ENCODE data around the gene PCID2.

The PCID2 gene

GRCh38 chr13:113233101-113233500 lies 24.6 kb upstream of the PCID2 start:
- Histone ChIP-seq H3K4me3 (ENCODE audit: insufficient read depth, low read depth, low read length, poor library complexity, severe bottlenecking) (no peak overlapping the region), H3K36me3 (ENCODE audit: control insufficient read depth, insufficient read depth, low read length) (peaks cover 80% of the 10 kb centered on the region), H3K4me1 (ENCODE audit: control insufficient read depth, insufficient read depth, low read length, poor library complexity, severe bottlenecking) (no peaks in the 10 kb centered on the region), H3K27ac (ENCODE audit: insufficient read depth, low read length, poor library complexity, severe bottlenecking) (no peak overlapping the region), H3K9me3 (ENCODE audit: control insufficient read depth, low read length) (no peaks in the 10 kb centered on the region), H3K27me3 (replicated peaks; ENCODE audit: control insufficient read depth, insufficient read depth, low read length, poor library complexity, severe bottlenecking) (no peaks in the 10 kb centered on the region)
- no peak for DNase-seq

- Histone ChIP-seq H3K9me3 (ENCODE audit: control insufficient read depth, low read length) (no peaks in the 10 kb centered on the region), H3K4me3 (ENCODE audit: insufficient read depth, low read depth, low read length, poor library complexity, severe bottlenecking) (no peak overlapping the region), H3K27me3 (replicated peaks; ENCODE audit: control insufficient read depth, insufficient read depth, low read length, poor library complexity, severe bottlenecking) (no peaks in the 10 kb centered on the region), H3K4me1 (ENCODE audit: control insufficient read depth, insufficient read depth, low read length, poor library complexity, severe bottlenecking) (no peaks in the 10 kb centered on the region), H3K36me3 (ENCODE audit: control insufficient read depth, insufficient read depth, low read length) (peaks cover 79% of the 10 kb centered on the region), H3K27ac (ENCODE audit: insufficient read depth, low read length, poor library complexity, severe bottlenecking) (no peak overlapping the region)
- no peak for DNase-seq
Observed at GRCh38 chr13:113232208-113233003, 23.9 kb upstream of the PCID2 start.

DNA sequence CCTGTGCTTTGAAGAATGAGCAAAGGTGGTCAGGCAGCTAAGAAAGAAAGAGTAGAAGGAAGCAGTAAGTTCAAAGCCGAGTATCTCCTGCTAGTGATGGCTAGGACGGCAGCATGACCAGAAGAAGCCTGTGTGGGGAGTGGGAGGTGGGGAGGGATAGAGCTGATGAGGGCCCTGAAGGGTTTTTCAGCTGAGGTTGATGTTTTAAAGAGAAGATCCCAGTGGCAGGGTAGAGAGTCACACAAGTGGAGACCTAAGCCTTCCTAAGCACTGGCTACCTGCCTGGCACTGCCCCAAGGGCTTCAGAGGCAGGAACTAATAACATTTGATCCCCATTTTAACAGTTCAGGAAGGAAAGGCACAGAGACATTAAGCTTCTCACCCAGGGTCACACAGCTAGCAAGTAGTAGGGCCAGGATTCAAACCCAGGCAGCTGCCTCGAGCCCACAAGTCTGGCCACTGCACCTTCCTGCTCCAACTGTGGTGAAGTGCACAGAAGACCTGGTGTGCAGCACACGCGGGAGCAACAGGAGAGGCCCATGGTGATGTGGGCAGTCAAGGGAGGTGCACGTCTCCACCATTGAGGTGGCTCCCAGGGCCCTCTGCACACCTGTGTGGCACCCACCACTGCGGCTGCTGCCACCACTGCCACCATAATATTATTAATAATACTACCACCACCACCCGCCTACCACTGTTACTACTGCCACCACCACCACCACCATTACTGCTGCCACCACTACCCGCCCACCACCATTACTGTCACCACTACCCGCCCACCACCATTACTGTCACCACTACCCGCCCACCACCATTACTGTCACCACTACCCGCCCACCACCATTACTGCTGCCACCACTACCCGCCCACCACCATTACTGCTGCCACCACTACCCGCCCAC lies 23.1 kb upstream of the PCID2 start:
- peaks cover 79% of the 10 kb centered on the region for H3K36me3 ChIP-seq (ENCODE audit: control insufficient read depth, insufficient read depth, low read length)
- no peak for DNase-seq
- no peak overlapping the region for H3K4me3 ChIP-seq (ENCODE audit: insufficient read depth, low read depth, low read length, poor library complexity, severe bottlenecking)
- H3K9me3 ChIP-seq (ENCODE audit: control insufficient read depth, low read length): no peaks in the 10 kb centered on the region
- no peaks in the 10 kb centered on the region for H3K27me3 ChIP-seq (replicated peaks; ENCODE audit: control insufficient read depth, insufficient read depth, low read length, poor library complexity, severe bottlenecking)
- H3K4me1 ChIP-seq (ENCODE audit: control insufficient read depth, insufficient read depth, low read length, poor library complexity, severe bottlenecking): no peaks in the 10 kb centered on the region
- H3K27ac ChIP-seq (ENCODE audit: insufficient read depth, low read length, poor library complexity, severe bottlenecking): no peak overlapping the region

DNA sequence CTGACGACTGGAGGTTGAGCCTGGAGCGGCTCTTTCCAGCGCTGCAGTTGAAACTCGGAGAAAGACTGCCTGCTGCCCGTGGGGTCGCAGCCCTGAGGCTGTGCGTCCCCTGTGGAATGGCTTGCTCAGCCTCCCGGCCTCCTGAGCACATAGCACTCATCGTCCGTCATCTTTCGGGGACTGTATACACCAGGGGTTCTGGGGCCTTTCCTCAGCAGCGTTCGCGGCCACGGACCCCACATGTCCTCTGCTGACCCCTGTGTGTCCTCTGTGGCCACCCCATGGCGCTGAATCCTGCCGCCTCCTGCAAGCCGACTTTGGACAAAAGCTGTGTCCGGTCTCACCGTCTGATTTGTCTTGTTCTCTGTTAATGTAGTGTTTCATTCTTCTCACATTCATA lies 21.3 kb upstream of the PCID2 start:
- Histone ChIP-seq H3K4me3 (ENCODE audit: insufficient read depth, low read depth, low read length, poor library complexity, severe bottlenecking) (no peak overlapping the region), H3K4me1 (ENCODE audit: control insufficient read depth, insufficient read depth, low read length, poor library complexity, severe bottlenecking) (no peaks in the 10 kb centered on the region), H3K27ac (ENCODE audit: insufficient read depth, low read length, poor library complexity, severe bottlenecking) (no peak overlapping the region), H3K27me3 (replicated peaks; ENCODE audit: control insufficient read depth, insufficient read depth, low read length, poor library complexity, severe bottlenecking) (no peaks in the 10 kb centered on the region), H3K36me3 (ENCODE audit: control insufficient read depth, insufficient read depth, low read length) (peaks cover 86% of the 10 kb centered on the region), H3K9me3 (ENCODE audit: control insufficient read depth, low read length) (no peaks in the 10 kb centered on the region)
- no peak for DNase-seq

- no peak overlapping the region for H3K27ac ChIP-seq (ENCODE audit: insufficient read depth, low read length, poor library complexity, severe bottlenecking)
- H3K4me3 ChIP-seq (ENCODE audit: insufficient read depth, low read depth, low read length, poor library complexity, severe bottlenecking): no peak overlapping the region
- peaks cover 86% of the 10 kb centered on the region for H3K36me3 ChIP-seq (ENCODE audit: control insufficient read depth, insufficient read depth, low read length)
- H3K9me3 ChIP-seq (ENCODE audit: control insufficient read depth, low read length): no peaks in the 10 kb centered on the region
- no peak for DNase-seq
- H3K27me3 ChIP-seq (replicated peaks; ENCODE audit: control insufficient read depth, insufficient read depth, low read length, poor library complexity, severe bottlenecking): no peaks in the 10 kb centered on the region
- no peaks in the 10 kb centered on the region for H3K4me1 ChIP-seq (ENCODE audit: control insufficient read depth, insufficient read depth, low read length, poor library complexity, severe bottlenecking)
Observed at GRCh38 chr13:113229161-113229560, 20.7 kb upstream of the PCID2 start.

- Histone ChIP-seq H3K9me3 (ENCODE audit: control insufficient read depth, low read length) (no peaks in the 10 kb centered on the region), H3K27me3 (replicated peaks; ENCODE audit: control insufficient read depth, insufficient read depth, low read length, poor library complexity, severe bottlenecking) (no peaks in the 10 kb centered on the region), H3K4me3 (ENCODE audit: insufficient read depth, low read depth, low read length, poor library complexity, severe bottlenecking) (no peak overlapping the region), H3K36me3 (ENCODE audit: control insufficient read depth, insufficient read depth, low read length) (peaks cover 68% of the 10 kb centered on the region), H3K4me1 (ENCODE audit: control insufficient read depth, insufficient read depth, low read length, poor library complexity, severe bottlenecking) (no peaks in the 10 kb centered on the region), H3K27ac (ENCODE audit: insufficient read depth, low read length, poor library complexity, severe bottlenecking) (no peak overlapping the region)
- no peak for DNase-seq
Observed at GRCh38 chr13:113226873-113227450, 18.5 kb upstream of the PCID2 start.

GRCh38 chr13:113225515-113225914 lies 17.0 kb upstream of the PCID2 start:
- no peaks in the 10 kb centered on the region for H3K4me1 ChIP-seq (ENCODE audit: control insufficient read depth, insufficient read depth, low read length, poor library complexity, severe bottlenecking)
- H3K4me3 ChIP-seq (ENCODE audit: insufficient read depth, low read depth, low read length, poor library complexity, severe bottlenecking): no peak overlapping the region
- H3K9me3 ChIP-seq (ENCODE audit: control insufficient read depth, low read length): no peaks in the 10 kb centered on the region
- peaks cover 65% of the 10 kb centered on the region for H3K36me3 ChIP-seq (ENCODE audit: control insufficient read depth, insufficient read depth, low read length)
- H3K27ac ChIP-seq (ENCODE audit: insufficient read depth, low read length, poor library complexity, severe bottlenecking): no peak overlapping the region
- DNase-seq: no peak
- H3K27me3 ChIP-seq (replicated peaks; ENCODE audit: control insufficient read depth, insufficient read depth, low read length, poor library complexity, severe bottlenecking): no peaks in the 10 kb centered on the region

DNA sequence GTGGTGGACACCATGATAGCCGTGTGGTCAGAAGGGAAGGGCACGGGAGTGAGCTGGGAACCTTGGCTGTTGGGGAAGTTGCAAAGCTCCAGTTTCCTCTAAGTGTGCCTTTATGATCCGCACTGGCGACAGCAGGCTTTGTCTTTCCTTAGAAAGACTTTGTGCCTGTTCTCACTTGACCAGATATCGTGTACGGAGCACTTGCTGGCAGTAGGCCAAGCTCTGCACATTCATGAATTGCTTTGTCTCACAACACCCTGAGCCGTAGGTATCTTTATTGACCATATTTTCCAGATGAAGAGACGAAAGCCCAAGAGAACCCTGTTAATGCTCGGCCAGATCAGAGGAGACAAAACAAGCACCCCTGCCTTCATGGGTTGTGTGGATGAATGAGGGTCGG lies 16.0 kb upstream of the PCID2 start:
- peaks cover 61% of the 10 kb centered on the region for H3K36me3 ChIP-seq (ENCODE audit: control insufficient read depth, insufficient read depth, low read length)
- no peaks in the 10 kb centered on the region for H3K4me1 ChIP-seq (ENCODE audit: control insufficient read depth, insufficient read depth, low read length, poor library complexity, severe bottlenecking)
- no peaks in the 10 kb centered on the region for H3K9me3 ChIP-seq (ENCODE audit: control insufficient read depth, low read length)
- H3K27me3 ChIP-seq (replicated peaks; ENCODE audit: control insufficient read depth, insufficient read depth, low read length, poor library complexity, severe bottlenecking): no peaks in the 10 kb centered on the region
- H3K27ac ChIP-seq (ENCODE audit: insufficient read depth, low read length, poor library complexity, severe bottlenecking): no peak overlapping the region
- no peak for DNase-seq
- H3K4me3 ChIP-seq (ENCODE audit: insufficient read depth, low read depth, low read length, poor library complexity, severe bottlenecking): no peak overlapping the region

DNA sequence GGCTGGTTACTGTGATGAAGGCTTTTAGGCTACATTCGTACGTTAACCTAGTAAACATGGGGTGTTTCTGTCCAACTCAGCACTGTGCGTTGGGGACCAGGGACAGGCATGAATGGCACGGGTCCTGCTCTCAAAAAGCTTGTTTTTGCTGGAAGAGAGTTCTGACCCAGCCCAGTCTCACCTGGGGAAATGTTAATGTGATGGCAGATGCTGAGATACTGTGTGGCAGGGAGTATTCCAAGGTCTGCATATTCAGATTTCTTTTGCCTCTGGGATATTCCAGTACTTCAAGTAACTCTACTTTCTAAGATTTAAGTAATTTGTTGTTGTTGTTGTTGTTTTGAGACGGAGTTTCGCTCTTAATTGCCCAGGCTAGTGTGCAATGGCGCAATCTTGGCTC lies 14.6 kb upstream of the PCID2 start:
- Histone ChIP-seq H3K9me3 (ENCODE audit: control insufficient read depth, low read length) (no peaks in the 10 kb centered on the region), H3K27ac (ENCODE audit: insufficient read depth, low read length, poor library complexity, severe bottlenecking) (no peak overlapping the region), H3K4me3 (ENCODE audit: insufficient read depth, low read depth, low read length, poor library complexity, severe bottlenecking) (no peak overlapping the region), H3K36me3 (ENCODE audit: control insufficient read depth, insufficient read depth, low read length) (peaks cover 51% of the 10 kb centered on the region), H3K27me3 (replicated peaks; ENCODE audit: control insufficient read depth, insufficient read depth, low read length, poor library complexity, severe bottlenecking) (no peaks in the 10 kb centered on the region), H3K4me1 (ENCODE audit: control insufficient read depth, insufficient read depth, low read length, poor library complexity, severe bottlenecking) (no peaks in the 10 kb centered on the region)
- DNase-seq: no peak

DNA sequence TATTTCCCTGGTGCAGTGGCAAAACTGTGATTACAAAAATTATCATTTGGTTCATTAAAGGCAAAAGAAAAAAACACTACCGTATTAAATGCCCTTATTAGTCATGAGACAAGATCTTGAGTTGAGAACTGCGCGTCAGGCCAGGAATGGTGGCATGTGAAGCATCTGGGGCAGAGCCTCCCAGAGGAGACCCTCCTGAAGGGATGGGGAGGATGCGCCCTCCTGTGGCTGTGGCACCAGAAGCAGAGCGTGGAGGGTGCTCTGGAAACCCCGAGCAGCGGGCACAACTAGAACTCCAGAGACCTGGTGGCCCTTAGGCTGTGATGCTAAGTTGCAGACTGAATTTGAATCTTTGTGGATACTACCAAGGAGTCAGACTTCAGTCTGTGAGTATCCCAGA lies 12.4 kb upstream of the PCID2 start:
- no peaks in the 10 kb centered on the region for H3K9me3 ChIP-seq (ENCODE audit: control insufficient read depth, low read length)
- H3K27ac ChIP-seq (ENCODE audit: insufficient read depth, low read length, poor library complexity, severe bottlenecking): no peak overlapping the region
- no peak for DNase-seq
- peaks cover 31% of the 10 kb centered on the region for H3K36me3 ChIP-seq (ENCODE audit: control insufficient read depth, insufficient read depth, low read length)
- no peaks in the 10 kb centered on the region for H3K4me1 ChIP-seq (ENCODE audit: control insufficient read depth, insufficient read depth, low read length, poor library complexity, severe bottlenecking)
- no peaks in the 10 kb centered on the region for H3K27me3 ChIP-seq (replicated peaks; ENCODE audit: control insufficient read depth, insufficient read depth, low read length, poor library complexity, severe bottlenecking)
- H3K4me3 ChIP-seq (ENCODE audit: insufficient read depth, low read depth, low read length, poor library complexity, severe bottlenecking): no peak overlapping the region
